Renal pelvis (tissue), 12 donors: ENCODE data around the gene CD3G. TPM values are rescaled to one million over a fixed set of nuclear protein-coding genes. Genes with fewer than 3 reads are reported as not detected.
"Not testable (repeated sequence)": the region's sequence is repeated elsewhere in the genome, so short reads cannot be mapped to it uniquely, and the experiment has no call there.

Experiments
- DNase-seq: peaks from one replicate; pipeline ENCODE4 v3.0.0-alpha.2; 2013
- long read RNA-seq, 16 experiments: transcript quantifications; one replicate each; lab custom pipeline, GENCODE V29; 2026
- polyA plus RNA-seq, 3 donors: library from polyadenylated mRNA; unstranded; fragments of 120-200 nt; gene quantifications; one replicate each; pipeline ENCODE4 v1.2.1, GENCODE V29; 2013; ENCODE audit not compliant: insufficient read length in 3 of 3

CD3G gene
- under 1 TPM; 0.20 to 0.52 (median 0.29) TPM for polyA plus RNA-seq
- long read RNA-seq, donor 1 = 0 reads
- long read RNA-seq, donor 2 = 0 reads
- long read RNA-seq, donor 3, partial matches to known transcripts = 0 of 1 reads
- long read RNA-seq, donor 3, other reads (novel, unspliced or antisense) = 0 of 1 reads
- long read RNA-seq, donor 4 = 0 reads
- long read RNA-seq, donor 5 = 0 reads
- long read RNA-seq, donor 6 = 0 reads
- long read RNA-seq, donor 7 = 0 reads
- long read RNA-seq, donor 8 = 0 reads
- long read RNA-seq, donor 9, partial matches to known transcripts = 0 of 1 reads
- long read RNA-seq, donor 9, other reads (novel, unspliced or antisense) = 0 of 1 reads
- long read RNA-seq, donor 10 = 0 reads
- long read RNA-seq, donor 11 = 0 reads
- long read RNA-seq, donor 12 = 0 reads
- long read RNA-seq, donor 13 = 0 reads
- long read RNA-seq, donor 14 = 0 reads
- long read RNA-seq, donor 15, partial matches to known transcripts = 0 of 1 reads
- long read RNA-seq, donor 15, other reads (novel, unspliced or antisense) = 0 of 1 reads
- long read RNA-seq, donor 16 = 0 reads

- no peak for DNase-seq
Observed at GRCh38 chr11:118343981-118344515, at the start of gene CD3G. TSS of gene CD3G (plus strand) at chr11:118344344. CDS start at chr11:118344424, 80 bp downstream.

GRCh38 chr11:118295199-118295598 is 48.9 kb upstream of the CD3G start:
- DNase-seq = no peak

- DNase-seq = no peak
Observed at GRCh38 chr11:118295815-118296454, 48.2 kb upstream of the CD3G start.

- DNase-seq = no peak
Observed at GRCh38 chr11:118301600-118302195, 42.4 kb upstream of the CD3G start.

GRCh38 chr11:118304227-118304567 is 39.9 kb upstream of the CD3G start:
- no peak for DNase-seq

GRCh38 chr11:118304568-118305248 is 39.4 kb upstream of the CD3G start, which contains the start of gene CD3E:
TSS of gene CD3E (plus strand) at chr11:118304730. CDS start at chr11:118304953, 223 bp downstream.
- DNase-seq = no peak

GRCh38 chr11:118305726-118306125 is 38.4 kb upstream of the CD3G start:
- DNase-seq = no peak

- DNase-seq = no peak
Observed at GRCh38 chr11:118306556-118306955, 37.6 kb upstream of the CD3G start.

GRCh38 chr11:118308995-118309528 is 35.1 kb upstream of the CD3G start:
- DNase-seq = not testable (repeated sequence)

GRCh38 chr11:118310271-118310670 is 33.9 kb upstream of the CD3G start:
- no peak for DNase-seq

GRCh38 chr11:118310781-118311485 is 33.2 kb upstream of the CD3G start:
- DNase-seq = no peak

GRCh38 chr11:118311518-118311917 is 32.6 kb upstream of the CD3G start:
- no peak for DNase-seq

GRCh38 chr11:118312328-118312727 is 31.8 kb upstream of the CD3G start:
- DNase-seq = no peak

- no peak for DNase-seq
Observed at GRCh38 chr11:118313242-118313641, 30.9 kb upstream of the CD3G start.

- DNase-seq = no peak
Observed at GRCh38 chr11:118314988-118315411, 29.1 kb upstream of the CD3G start.

GRCh38 chr11:118318124-118318523 is 26.0 kb upstream of the CD3G start:
- no peak for DNase-seq

- no peak for DNase-seq
Observed at GRCh38 chr11:118318581-118319336, 25.4 kb upstream of the CD3G start.

- DNase-seq = no peak
Observed at GRCh38 chr11:118319337-118319707, 24.8 kb upstream of the CD3G start.

- DNase-seq = no peak
Observed at GRCh38 chr11:118320515-118320914, 23.6 kb upstream of the CD3G start.
